K562 (cell line): ENCODE measurements around the gene HBG1. TPM values are rescaled to one million over a fixed set of nuclear protein-coding genes. Genes with fewer than 3 reads are reported as not detected.

Experiments
- CHD2 ChIP-seq: IDR thresholded peaks from 2 replicates; pipeline ENCODE4 v1.6.1; 2011; ENCODE audit warnings: low read depth, low read length
- EHMT2 ChIP-seq: fragments of 450-650 bp; IDR thresholded peaks from 2 replicates; pipeline ENCODE4 v1.6.1; 2018; ENCODE audit warnings: antibody characterized with exemption
- HDAC3 ChIP-seq: fragments of 450-650 bp; IDR thresholded peaks from 2 replicates; pipeline ENCODE4 v1.6.1; 2018; ENCODE audit warnings: borderline replicate concordance, mild to moderate bottlenecking, moderate library complexity; ENCODE audit not compliant: partially characterized antibody
- KLF10 ChIP-seq: fragments of 250-450 bp; sonication (Bioruptor Pico); IDR thresholded peaks from 2 replicates; pipeline ENCODE4 v1.6.1; 2021; ENCODE audit warnings: matching md5 sums
- OTX1 ChIP-seq: fragments of 450-650 bp; formaldehyde crosslinking; IDR thresholded peaks from 2 replicates; pipeline ENCODE4 v1.4.0; 2022; ENCODE audit warnings: mild to moderate bottlenecking
- POLR2B ChIP-seq: fragments of 450-650 bp; IDR thresholded peaks from 2 replicates; pipeline ENCODE4 v1.6.1; 2018; ENCODE audit warnings: low read depth; ENCODE audit not compliant: partially characterized antibody
- POLR2H ChIP-seq: IDR thresholded peaks from 2 replicates; pipeline ENCODE4 v1.6.1; 2016; ENCODE audit warnings: missing genetic modification characterization, low read depth, mild to moderate bottlenecking, control low read depth, missing compliant biosample characterization, moderate library complexity
- RAD21 ChIP-seq, 2 experiments: fragments of 250-450 bp in 1 of 2; fragments of 450-650 bp in 1 of 2; sonication (Bioruptor Pico) in 1 of 2; formaldehyde crosslinking in 1 of 2; IDR thresholded peaks in 1 of 2; conservative IDR thresholded peaks in 1 of 2; 2 replicates each; pipeline versions ENCODE4 v1.4.0 to v1.8.0; 2020 to 2022; ENCODE audit warnings: mild to moderate bottlenecking in 2 of 2, moderate library complexity in 1 of 2
- SRSF1 ChIP-seq: fragments of 200-400 bp; formaldehyde crosslinking; IDR thresholded peaks from 2 replicates; pipeline ENCODE4 v1.6.1; 2017; ENCODE audit warnings: mild to moderate bottlenecking, low read depth, low read length, moderate library complexity
- ZBTB8A ChIP-seq: fragments of 450-650 bp; IDR thresholded peaks from 2 replicates; pipeline ENCODE4 v1.6.1; 2018; ENCODE audit warnings: mild to moderate bottlenecking, moderate library complexity; ENCODE audit not compliant: partially characterized antibody
- polyA plus RNA-seq, 8 experiments: library from polyadenylated mRNA; depleted of rRNA in 4 of 8; stranded (reverse) in 5 of 8; unstranded in 3 of 8; fragments of >200 nt; fragmentation: Nextera tagmentation in 2 of 8; fragmentation: Illumina TruSeq in 1 of 8; extraction: Ambion mirVana in 2 of 8; extraction: Trizol in 1 of 8; gene quantifications; 2 replicates each; pipeline versions ENCODE4 v1.2.1 to v1.2.3, GENCODE V29; 2011 to 2014; ENCODE audit warnings: inconsistent platforms in 1 of 8, missing spikeins in 1 of 8
- total RNA-seq, 7 experiments: library from RNA; depleted of rRNA in 6 of 7; stranded (reverse); fragments of >200 nt in 6 of 7; fragmentation: Illumina TruSeq in 2 of 7; extraction: Trizol in 2 of 7; gene quantifications; 2 replicates each; pipeline versions ENCODE4 v1.2.1 to v1.2.3, GENCODE V29; 2011 to 2021; ENCODE audit warnings: low replicate concordance in 1 of 7
- TF ChIP-seq, protein P1 (sequence below): fragments of 250-450 bp; sonication (Bioruptor Pico); IDR thresholded peaks from 2 replicates; pipeline ENCODE4 v1.5.0; 2021; ENCODE audit warnings: mild to moderate bottlenecking, moderate library complexity
- TF ChIP-seq, protein P2 (sequence below), 2 experiments: IDR thresholded peaks; 2 replicates each; pipeline ENCODE4 v1.6.1; 2011; ENCODE audit warnings: borderline replicate concordance in 1 of 2, control low read depth in 1 of 2, low read depth in 1 of 2, low read length in 1 of 2, mild to moderate bottlenecking in 1 of 2, mixed read lengths in 1 of 2, moderate library complexity in 1 of 2; ENCODE audit not compliant: insufficient read depth in 1 of 2, insufficient read length in 1 of 2, poor library complexity in 1 of 2, severe bottlenecking in 1 of 2; ENCODE audit errors: extremely low read depth in 1 of 2

HBG1 gene
- total and polyA plus RNA-seq, 9 of the 15 experiments (the other 6 are each of a cell fraction or from before 2014, with no cell fraction given): 1,066 to 16,338 (median 4,898) TPM

DNA sequence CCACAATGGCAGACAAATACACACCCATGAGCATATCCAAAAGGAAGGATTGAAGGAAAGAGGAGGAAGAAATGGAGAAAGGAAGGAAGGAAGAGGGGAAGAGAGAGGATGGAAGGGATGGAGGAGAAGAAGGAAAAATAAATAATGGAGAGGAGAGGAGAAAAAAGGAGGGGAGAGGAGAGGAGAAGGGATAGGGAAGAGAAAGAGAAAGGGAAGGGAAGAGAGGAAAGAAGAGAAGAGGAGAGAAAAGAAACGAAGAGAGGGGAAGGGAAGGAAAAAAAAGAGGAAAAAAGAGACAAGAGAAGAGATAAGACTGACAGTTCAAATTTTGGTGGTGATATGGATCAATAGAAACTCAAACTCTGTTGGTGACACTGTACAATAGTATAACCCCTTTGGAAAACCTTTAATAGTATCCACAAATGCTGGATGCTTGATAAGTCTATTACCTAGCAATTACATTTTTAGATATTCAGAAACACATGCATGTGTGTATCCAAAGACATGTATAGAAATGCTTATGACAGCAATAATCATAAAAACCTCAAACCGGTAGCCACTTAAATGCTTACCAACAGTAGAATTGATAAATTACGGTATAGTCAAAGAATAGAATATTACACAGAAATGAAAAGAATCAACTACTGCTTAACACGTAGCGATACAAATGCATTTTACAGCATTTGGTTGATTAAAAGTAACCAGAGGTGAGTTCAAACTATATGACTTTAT, 14.1 kb downstream of the HBG1 start (continued):
- TF ChIP-seq KLF10 (no peak), CHD2 (no peak), ZBTB8A (no peak), SRSF1 (no peak), POLR2H (tag) (no peak), POLR2B (no peak), EHMT2 (peak; percentile 66; the same call in 1 of the 2 replicates), HDAC3 (no peak), RAD21 (CRISPR knock-in tag; conservative IDR thresholded peaks at IDR 0.05 in 1 of 2, IDR thresholded peaks at IDR 0.05 in 1 of 2) (no peak), OTX1 (CRISPR knock-in tag) (peak; percentile 67)
- TF ChIP-seq, protein P1, sequence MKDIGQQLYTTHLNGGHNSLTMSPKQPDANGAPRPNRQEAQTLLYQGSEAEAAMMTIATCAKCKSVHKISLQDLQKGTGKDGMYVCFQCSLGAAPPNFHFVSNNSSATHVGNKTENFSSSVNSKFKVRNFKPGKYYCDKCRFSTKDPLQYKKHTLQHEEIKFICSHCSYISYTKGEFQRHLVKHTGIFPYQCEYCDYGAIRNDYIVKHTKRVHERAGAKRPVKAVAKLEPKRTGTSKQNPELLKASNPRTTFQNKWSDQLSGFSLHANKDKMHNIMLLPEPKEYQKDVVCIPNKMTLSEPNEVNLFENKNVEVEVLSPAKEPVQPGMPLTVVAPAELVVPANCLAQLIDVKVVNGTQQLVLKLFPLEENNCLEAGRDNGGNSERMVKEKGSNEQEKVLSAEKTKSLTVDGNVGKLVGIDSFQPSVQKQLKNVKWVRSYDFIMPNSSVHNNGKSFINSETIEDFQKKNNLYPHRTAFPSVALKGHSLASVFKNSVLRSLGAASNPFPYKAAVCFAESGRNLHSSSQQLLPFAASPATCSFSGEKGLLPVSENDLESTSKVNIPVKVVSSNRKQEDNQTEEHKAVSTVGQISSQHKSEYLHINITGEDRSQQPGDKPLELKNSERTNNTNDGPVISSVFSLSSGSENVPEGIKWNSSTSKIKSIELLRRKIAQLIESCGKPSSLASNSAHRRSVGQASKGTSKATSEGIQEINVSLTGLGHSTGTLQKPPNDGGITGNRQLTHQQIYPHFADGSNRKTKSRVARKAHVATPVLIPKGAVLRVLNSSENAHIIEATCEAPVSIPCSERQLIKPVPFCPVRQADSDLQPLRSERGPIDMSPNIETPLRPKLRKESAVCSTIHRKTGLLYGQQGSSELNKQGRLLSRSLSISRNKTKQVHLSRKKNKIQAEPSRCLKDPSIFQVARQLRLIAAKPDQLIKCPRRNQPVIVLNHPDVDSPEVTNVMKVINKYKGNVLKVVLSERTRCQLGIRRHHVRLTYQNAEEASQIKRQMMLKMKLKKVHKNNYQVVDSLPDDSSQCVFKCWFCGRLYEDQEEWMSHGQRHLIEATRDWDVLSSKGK: no peak
- TF ChIP-seq, protein P2, sequence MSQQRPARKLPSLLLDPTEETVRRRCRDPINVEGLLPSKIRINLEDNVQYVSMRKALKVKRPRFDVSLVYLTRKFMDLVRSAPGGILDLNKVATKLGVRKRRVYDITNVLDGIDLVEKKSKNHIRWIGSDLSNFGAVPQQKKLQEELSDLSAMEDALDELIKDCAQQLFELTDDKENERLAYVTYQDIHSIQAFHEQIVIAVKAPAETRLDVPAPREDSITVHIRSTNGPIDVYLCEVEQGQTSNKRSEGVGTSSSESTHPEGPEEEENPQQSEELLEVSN (IDR thresholded peaks at IDR 0.05; ENCODE audit: borderline replicate concordance in 1 of 2, extremely low read depth in 1 of 2, insufficient read depth in 1 of 2, insufficient read length in 1 of 2, low read depth in 1 of 2, low read length in 1 of 2, poor library complexity in 1 of 2, severe bottlenecking in 1 of 2): no peak
